K562 (cell line): Measurements from ENCODE around the gene DEDD2. TPM values are rescaled to one million over a fixed set of nuclear protein-coding genes. Genes with fewer than 3 reads are reported as not detected.

Experiments used
- CTCFL ChIP-seq: IDR thresholded peaks from 2 replicates; pipeline ENCODE4 v1.6.1; 2011; ENCODE audit warnings: borderline replicate concordance, low read depth, mild to moderate bottlenecking, moderate library complexity, low read length; ENCODE audit not compliant: insufficient read depth, poor library complexity, severe bottlenecking
- IRF9 ChIP-seq: fragments of 450-650 bp; IDR thresholded peaks from 2 replicates; pipeline ENCODE4 v1.6.1; 2016; ENCODE audit warnings: missing biosample characterization, missing genetic modification characterization
- JUNB ChIP-seq: fragments of 450-650 bp; formaldehyde crosslinking; conservative IDR thresholded peaks from 2 replicates; pipeline ENCODE4 v1.4.0; 2020; ENCODE audit warnings: mild to moderate bottlenecking
- MAZ ChIP-seq, 2 experiments: fragments of 450-650 bp in 1 of 2; sonication (generic) in 1 of 2; formaldehyde crosslinking; IDR thresholded peaks in 1 of 2; conservative IDR thresholded peaks in 1 of 2; 2 replicates each; pipeline versions ENCODE4 v1.4.0 to v1.5.0; 2020; ENCODE audit warnings: mild to moderate bottlenecking in 1 of 2, missing genetic modification reagents in 1 of 2
- MYC ChIP-seq, 2 experiments: fragments of 250-450 bp in 1 of 2; sonication (Bioruptor Pico) in 1 of 2; IDR thresholded peaks; 2 replicates each; pipeline versions ENCODE4 v1.5.1 to v1.6.1; 2012 to 2021; ENCODE audit warnings: low read depth in 2 of 2, borderline replicate concordance in 1 of 2, improper control_type of control experiment in 1 of 2, low read length in 1 of 2, mild to moderate bottlenecking in 1 of 2, moderate library complexity in 1 of 2
- PATZ1 ChIP-seq: fragments of 250-450 bp; sonication (Bioruptor Pico); IDR thresholded peaks from 2 replicates; pipeline ENCODE4 v1.5.0; 2020; ENCODE audit warnings: mild to moderate bottlenecking, borderline replicate concordance
- PML ChIP-seq: IDR thresholded peaks from 2 replicates; pipeline ENCODE4 v1.6.1; 2012; ENCODE audit warnings: low read length, inconsistent platforms
- RAD51 ChIP-seq: fragments of 450-650 bp; IDR thresholded peaks from 2 replicates; pipeline ENCODE4 v1.7.1; 2016; ENCODE audit warnings: low read depth, mild to moderate bottlenecking, borderline replicate concordance
- TAL1 ChIP-seq: fragments of 450-650 bp; IDR thresholded peaks from 2 replicates; pipeline ENCODE4 v1.6.1; 2016; ENCODE audit warnings: mild to moderate bottlenecking
- TEAD4 ChIP-seq, 2 experiments: sonication (generic) in 1 of 2; formaldehyde crosslinking in 1 of 2; IDR thresholded peaks; 2 replicates each; pipeline versions ENCODE4 v1.6.1 to v1.8.0; 2012 to 2022; ENCODE audit warnings: borderline replicate concordance in 1 of 2, inconsistent platforms in 1 of 2, low read length in 1 of 2, mild to moderate bottlenecking in 1 of 2, missing genetic modification reagents in 1 of 2
- UBTF ChIP-seq, 2 experiments: IDR thresholded peaks; 2 replicates each; pipeline ENCODE4 v1.6.1; 2012; ENCODE audit warnings: improper control_type of control experiment in 2 of 2, low read depth in 2 of 2, low read length in 2 of 2, borderline replicate concordance in 1 of 2
- USF1 ChIP-seq: sonication (generic); formaldehyde crosslinking; IDR thresholded peaks from 2 replicates; pipeline ENCODE4 v1.9.0; 2022; ENCODE audit warnings: mild to moderate bottlenecking, missing genetic modification reagents
- ZBTB7A ChIP-seq: IDR thresholded peaks from 2 replicates; pipeline ENCODE4 v1.6.1; 2011; ENCODE audit warnings: low read depth, mild to moderate bottlenecking, low read length, moderate library complexity, borderline replicate concordance; ENCODE audit not compliant: control insufficient read depth
- ZFX ChIP-seq: sonication (generic); formaldehyde crosslinking; IDR thresholded peaks from 2 replicates; pipeline ENCODE4 v1.8.0; 2022; ENCODE audit warnings: mild to moderate bottlenecking, missing genetic modification reagents, moderate library complexity
- ZNF263 ChIP-seq: sonication (generic); formaldehyde crosslinking; IDR thresholded peaks from 2 replicates; pipeline ENCODE4 v1.8.0; 2022; ENCODE audit warnings: mild to moderate bottlenecking, missing genetic modification reagents, borderline replicate concordance
- ZNF507 ChIP-seq: conservative IDR thresholded peaks from 2 replicates; pipeline ENCODE4 v1.6.1; 2017; ENCODE audit warnings: missing genetic modification characterization, missing compliant biosample characterization
- ZNF75A ChIP-seq: fragments of 450-650 bp; formaldehyde crosslinking; IDR thresholded peaks from 2 replicates; pipeline ENCODE4 v1.4.0; 2020; ENCODE audit warnings: mild to moderate bottlenecking
- polyA plus RNA-seq, 8 experiments: library from polyadenylated mRNA; depleted of rRNA in 4 of 8; stranded (reverse) in 5 of 8; unstranded in 3 of 8; fragments of >200 nt; fragmentation: Nextera tagmentation in 2 of 8; fragmentation: Illumina TruSeq in 1 of 8; extraction: Ambion mirVana in 2 of 8; extraction: Trizol in 1 of 8; gene quantifications; 2 replicates each; pipeline versions ENCODE4 v1.2.1 to v1.2.3, GENCODE V29; 2011 to 2014; ENCODE audit warnings: inconsistent platforms in 1 of 8, missing spikeins in 1 of 8
- total RNA-seq, 7 experiments: library from RNA; depleted of rRNA in 6 of 7; stranded (reverse); fragments of >200 nt in 6 of 7; fragmentation: Illumina TruSeq in 2 of 7; extraction: Trizol in 2 of 7; gene quantifications; 2 replicates each; pipeline versions ENCODE4 v1.2.1 to v1.2.3, GENCODE V29; 2011 to 2021; ENCODE audit warnings: low replicate concordance in 1 of 7

DEDD2 gene
- total and polyA plus RNA-seq, 9 of the 15 experiments (the other 6 are each of a cell fraction or from before 2014, with no cell fraction given), result 4.3 to 43.0 (median 29.2) TPM

GRCh38 chr19:42229301-42229854 is 11.9 kb upstream of the DEDD2 start (continued):
- TF ChIP-seq USF1 (CRISPR knock-in tag), result peak; percentile 20; the same call in 1 of the 2 replicates
- peak; percentile 3; the same call in 1 of the 2 replicates for TF ChIP-seq ZNF263 (CRISPR knock-in tag)
- TF ChIP-seq IRF9 (tag), result 0 out of 2 replicates have a peak, but pooled peaks have one; percentile 22
- TF ChIP-seq MAZ (CRISPR knock-in tag; conservative IDR thresholded peaks at IDR 0.05 in 1 of 2, IDR thresholded peaks at IDR 0.05 in 1 of 2), result peak in 1 of 2 experiments; percentile 31; a peak in 1 of 4 replicates
- TF ChIP-seq PATZ1, result no peak
- TF ChIP-seq ZNF75A (CRISPR knock-in tag), result no peak
- 0 out of 2 replicates have a peak, but pooled peaks have one; percentile 12 for TF ChIP-seq ZFX
- 0 out of 2 replicates have a peak, but pooled peaks have one; percentile 51 for TF ChIP-seq PML
- 0 out of 2 replicates have a peak, but pooled peaks have one; percentile 16 for TF ChIP-seq TEAD4 (IDR thresholded peaks at IDR 0.05; ENCODE audit: low read length)
- no peak for TF ChIP-seq TEAD4 (CRISPR knock-in tag; IDR thresholded peaks at IDR 0.05; ENCODE audit: borderline replicate concordance)
- TF ChIP-seq ZNF507 (tag), result no peak
- TF ChIP-seq UBTF (IDR thresholded peaks at IDR 0.05; ENCODE audit: borderline replicate concordance in 1 of 2, low read depth in 2 of 2, low read length in 2 of 2), result no peak
- TF ChIP-seq TAL1, result peak; percentile 34; the same call in 1 of the 2 replicates
- TF ChIP-seq CTCFL, result peak; percentile 93
- TF ChIP-seq ZBTB7A, result peak; percentile 47; the same call in 1 of the 2 replicates
- TF ChIP-seq JUNB (CRISPR knock-in tag), result no peak
- no peak for TF ChIP-seq RAD51
- peak; percentile 57 for TF ChIP-seq MYC (IDR thresholded peaks at IDR 0.05; ENCODE audit: low read depth, low read length)
- TF ChIP-seq MYC (CRISPR knock-in tag; IDR thresholded peaks at IDR 0.05; ENCODE audit: borderline replicate concordance, low read depth), result no peak; the same call in 1 of the 2 replicates
